GM21786 (cell line): Measurements from ENCODE around the gene PSRC1.

Source experiments
- ATAC-seq: cut with Tn5 transposase; IDR thresholded peaks from one replicate; pipeline ENCODE4 v1.9.1; 2021; ENCODE audit not compliant: unreplicated experiment

Gene PSRC1

GRCh38 chr1:109248797-109249629 is 33.9 kb downstream of the PSRC1 start, which contains the start of gene CELSR2:
Gene CELSR2, plus strand, starts transcription at chr1:109249539. Its CDS starts 541 bp downstream, at chr1:109250080.
- peak; percentile 81 for ATAC-seq

- ATAC-seq: no peak
Measured at GRCh38 chr1:109248444-109248796, 34.5 kb downstream of the PSRC1 start.

- no peak for ATAC-seq
Measured at GRCh38 chr1:109247401-109248365, 35.3 kb downstream of the PSRC1 start.

- ATAC-seq: no peak
Measured at GRCh38 chr1:109246141-109246551, 36.8 kb downstream of the PSRC1 start.

- ATAC-seq: no peak
Measured at GRCh38 chr1:109243860-109244552, 38.9 kb downstream of the PSRC1 start.

- ATAC-seq: no peak
Measured at GRCh38 chr1:109243221-109243620, 39.7 kb downstream of the PSRC1 start.

- no peak for ATAC-seq
Measured at GRCh38 chr1:109242387-109242786, 40.6 kb downstream of the PSRC1 start.

- ATAC-seq: no peak
Measured at GRCh38 chr1:109241841-109242345, 41.1 kb downstream of the PSRC1 start.

- no peak for ATAC-seq
Measured at GRCh38 chr1:109241344-109241743, 41.6 kb downstream of the PSRC1 start.

- no peak for ATAC-seq
Measured at GRCh38 chr1:109240158-109241152, 42.5 kb downstream of the PSRC1 start.

- peak; percentile 74 for ATAC-seq
Measured at GRCh38 chr1:109239409-109240068, 43.4 kb downstream of the PSRC1 start.

GRCh38 chr1:109239047-109239408 is 43.9 kb downstream of the PSRC1 start:
- ATAC-seq: no peak

- ATAC-seq: no peak
Measured at GRCh38 chr1:109238382-109238781, 44.6 kb downstream of the PSRC1 start.

- ATAC-seq: no peak
Measured at GRCh38 chr1:109237512-109237911, 45.4 kb downstream of the PSRC1 start.

GRCh38 chr1:109235137-109235536 is 47.8 kb downstream of the PSRC1 start:
- no peak for ATAC-seq

- no peak for ATAC-seq
Measured at GRCh38 chr1:109231066-109231465, 51.9 kb downstream of the PSRC1 start.
